Left lung (tissue), 10 donors: Measurements from ENCODE around the gene APBB3. TPM values are rescaled to one million over a fixed set of nuclear protein-coding genes. Genes with fewer than 3 reads are reported as not detected.
"Not testable (repeated sequence)": the region's sequence is repeated elsewhere in the genome, so short reads cannot be mapped to it uniquely, and the experiment has no call there.

Source experiments
- ATAC-seq: fragments of 200-7000 bp; cut with Tn5 transposase; one replicate; pipeline ENCODE4 v1.9.1; 2020; ENCODE audit warnings: moderate library complexity
- DNase-seq, 4 donors: peaks; one replicate each; pipeline ENCODE4 v3.0.0-alpha.2; 2013 to 2020
- H3K27ac ChIP-seq, 2 donors: fragments of 200-600 bp; sonication (generic) in 1 of 2; one replicate each; pipeline versions ENCODE4 v1.5.0 to v1.8.0; 2020 to 2021
- H3K27me3 ChIP-seq, 2 donors: fragments of 200-600 bp; sonication (generic) in 1 of 2; one replicate each; pipeline versions ENCODE4 v1.5.0 to v1.8.0; 2020 to 2021
- H3K36me3 ChIP-seq, 2 donors: fragments of 200-600 bp; sonication (generic) in 1 of 2; one replicate each; pipeline versions ENCODE4 v1.5.0 to v1.8.0; 2020 to 2021
- H3K4me1 ChIP-seq, 2 donors: fragments of 200-600 bp; one replicate each; pipeline ENCODE4 v1.8.0; 2021
- H3K4me3 ChIP-seq, 2 donors: fragments of 200-600 bp; sonication (generic) in 1 of 2; one replicate each; pipeline versions ENCODE4 v1.5.0 to v1.8.0; 2020 to 2021; ENCODE audit warnings: mild to moderate bottlenecking in 1 of 2
- H3K9me3 ChIP-seq, 2 donors: fragments of 200-600 bp; sonication (generic) in 1 of 2; one replicate each; pipeline versions ENCODE4 v1.5.0 to v1.8.0; 2020 to 2021
- intact Hi-C, 2 donors: fragments of 100-400 bp; cut with DNase I; formaldehyde crosslinking; loops; one replicate each; pipeline versions ENCODE4 v1.11.2 to v1.14.2; 2022
- polyA plus RNA-seq, 6 donors: library from polyadenylated mRNA; unstranded; fragments of 120-200 nt; gene quantifications; one replicate each; pipeline ENCODE4 v1.2.1, GENCODE V29; 2013; ENCODE audit not compliant: insufficient read length in 6 of 6
- total RNA-seq, 2 donors: library from RNA; stranded (reverse); fragmentation: NEBNext Ultra II Directional; extraction: Animal tissue kit (Norgen Biotek cat#: 25700); gene quantifications; one replicate each; pipeline ENCODE4 v1.2.1, GENCODE V29; 2021
- TF ChIP-seq, protein P1 (sequence below), 2 donors: fragments of 200-600 bp; sonication (generic) in 1 of 2; IDR thresholded peaks; one replicate each; pipeline versions ENCODE4 v1.5.0 to v1.8.0; 2021; ENCODE audit warnings: antibody characterized with exemption in 2 of 2
- donor health status: DM: no; HTN: yes; CAD: no.
- donor health status: DM: no; HTN: no; CAD: no.

The APBB3 gene
- total and polyA plus RNA-seq, 8 donors = 19.6 to 60.1 (median 48.3) TPM

DNA sequence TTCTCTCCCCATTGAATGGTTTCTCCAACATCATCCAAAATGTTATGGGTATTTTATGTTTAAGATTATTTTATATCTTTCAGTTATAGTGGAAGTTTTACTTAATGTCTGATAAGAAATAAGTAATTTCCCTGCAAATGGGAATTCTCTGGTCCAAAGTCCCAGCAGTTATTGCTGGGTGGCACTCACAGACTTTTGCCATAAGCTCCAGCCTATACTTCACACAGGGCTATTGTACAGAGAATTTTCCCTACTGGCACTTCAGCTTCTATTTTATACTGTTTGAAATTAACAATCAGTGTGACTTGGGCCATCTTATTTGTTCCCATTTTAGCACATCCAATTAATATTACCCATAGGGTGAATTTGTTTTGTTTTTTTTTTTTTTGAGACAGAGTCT, 35.7 kb upstream of the APBB3 start:
- no peaks in the 10 kb centered on the region for H3K36me3 ChIP-seq
- H3K4me3 ChIP-seq = no peak overlapping the region
- intact Hi-C loops = no loop called here
- H3K4me1 ChIP-seq = peaks cover 4 to 54% of the 10 kb centered on the region in 2 donors
- H3K27ac ChIP-seq = no peak overlapping the region
- H3K9me3 ChIP-seq = no peaks in the 10 kb centered on the region
- TF ChIP-seq, protein P1, sequence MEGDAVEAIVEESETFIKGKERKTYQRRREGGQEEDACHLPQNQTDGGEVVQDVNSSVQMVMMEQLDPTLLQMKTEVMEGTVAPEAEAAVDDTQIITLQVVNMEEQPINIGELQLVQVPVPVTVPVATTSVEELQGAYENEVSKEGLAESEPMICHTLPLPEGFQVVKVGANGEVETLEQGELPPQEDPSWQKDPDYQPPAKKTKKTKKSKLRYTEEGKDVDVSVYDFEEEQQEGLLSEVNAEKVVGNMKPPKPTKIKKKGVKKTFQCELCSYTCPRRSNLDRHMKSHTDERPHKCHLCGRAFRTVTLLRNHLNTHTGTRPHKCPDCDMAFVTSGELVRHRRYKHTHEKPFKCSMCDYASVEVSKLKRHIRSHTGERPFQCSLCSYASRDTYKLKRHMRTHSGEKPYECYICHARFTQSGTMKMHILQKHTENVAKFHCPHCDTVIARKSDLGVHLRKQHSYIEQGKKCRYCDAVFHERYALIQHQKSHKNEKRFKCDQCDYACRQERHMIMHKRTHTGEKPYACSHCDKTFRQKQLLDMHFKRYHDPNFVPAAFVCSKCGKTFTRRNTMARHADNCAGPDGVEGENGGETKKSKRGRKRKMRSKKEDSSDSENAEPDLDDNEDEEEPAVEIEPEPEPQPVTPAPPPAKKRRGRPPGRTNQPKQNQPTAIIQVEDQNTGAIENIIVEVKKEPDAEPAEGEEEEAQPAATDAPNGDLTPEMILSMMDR (IDR thresholded peaks at IDR 0.05) = no peak
- no peak for ATAC-seq
- no peaks in the 10 kb centered on the region for H3K27me3 ChIP-seq
- DNase-seq = no peak

DNA sequence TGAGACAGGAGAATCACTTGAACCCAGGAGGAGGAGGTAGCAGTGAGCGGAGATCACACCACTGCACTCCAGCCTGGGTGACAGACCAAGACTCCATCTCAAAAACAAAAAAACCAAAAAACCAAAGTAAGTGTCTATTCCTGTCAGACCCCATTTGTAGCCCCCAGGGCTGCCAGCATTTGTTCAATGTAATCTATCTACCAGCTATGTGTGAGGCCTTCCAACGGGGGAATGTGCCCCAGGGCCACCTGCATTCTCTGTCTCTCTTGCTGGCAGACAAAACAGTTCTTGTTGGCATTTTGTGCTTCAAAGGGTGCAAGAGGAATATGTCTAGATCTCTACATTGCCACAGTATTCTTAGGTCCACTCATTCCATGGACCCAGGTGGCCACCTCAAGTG, 34.4 kb upstream of the APBB3 start:
- no peak for DNase-seq
- ATAC-seq = no peak
- H3K27ac ChIP-seq = no peak overlapping the region
- H3K9me3 ChIP-seq = no peaks in the 10 kb centered on the region
- H3K27me3 ChIP-seq = no peaks in the 10 kb centered on the region
- H3K4me3 ChIP-seq = no peak overlapping the region
- peaks cover 4 to 55% of the 10 kb centered on the region in 2 donors for H3K4me1 ChIP-seq
- H3K36me3 ChIP-seq = no peaks in the 10 kb centered on the region
- intact Hi-C loops = no loop called here
- TF ChIP-seq, protein P1 (IDR thresholded peaks at IDR 0.05) = no peak

DNA sequence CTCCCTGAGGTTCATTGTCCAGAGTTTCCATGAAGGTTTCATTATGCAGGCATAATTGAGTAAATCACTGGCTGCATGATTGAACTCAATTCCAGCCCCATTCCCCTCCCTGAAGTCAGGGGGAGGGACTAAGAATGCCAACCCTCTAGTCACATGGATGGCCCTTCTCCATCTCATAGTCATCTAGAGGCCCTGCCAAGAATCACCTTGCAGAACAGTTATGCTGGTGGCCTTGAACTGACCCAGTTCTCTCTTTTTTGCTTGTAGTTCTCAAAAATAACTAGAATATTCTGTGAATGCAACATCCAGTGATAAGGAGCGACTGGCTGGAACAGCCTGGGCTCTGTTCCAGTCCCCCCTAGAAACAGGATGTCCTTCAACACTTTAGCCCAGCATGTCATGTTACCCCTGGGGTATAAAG, 31.9 kb upstream of the APBB3 start:
- TF ChIP-seq, protein P1 (IDR thresholded peaks at IDR 0.05) = no peak
- peak; percentile 68 for ATAC-seq
- Histone ChIP-seq H3K36me3 (no peaks in the 10 kb centered on the region), H3K4me1 (peaks cover 4 to 47% of the 10 kb centered on the region in 2 donors), H3K27me3 (no peaks in the 10 kb centered on the region), H3K4me3 (no peak overlapping the region), H3K9me3 (no peaks in the 10 kb centered on the region), H3K27ac (peak overlapping the region in 1 of 2 donors; percentile 83)
- DNase-seq = no peak
- intact Hi-C loops = no loop called here

DNA sequence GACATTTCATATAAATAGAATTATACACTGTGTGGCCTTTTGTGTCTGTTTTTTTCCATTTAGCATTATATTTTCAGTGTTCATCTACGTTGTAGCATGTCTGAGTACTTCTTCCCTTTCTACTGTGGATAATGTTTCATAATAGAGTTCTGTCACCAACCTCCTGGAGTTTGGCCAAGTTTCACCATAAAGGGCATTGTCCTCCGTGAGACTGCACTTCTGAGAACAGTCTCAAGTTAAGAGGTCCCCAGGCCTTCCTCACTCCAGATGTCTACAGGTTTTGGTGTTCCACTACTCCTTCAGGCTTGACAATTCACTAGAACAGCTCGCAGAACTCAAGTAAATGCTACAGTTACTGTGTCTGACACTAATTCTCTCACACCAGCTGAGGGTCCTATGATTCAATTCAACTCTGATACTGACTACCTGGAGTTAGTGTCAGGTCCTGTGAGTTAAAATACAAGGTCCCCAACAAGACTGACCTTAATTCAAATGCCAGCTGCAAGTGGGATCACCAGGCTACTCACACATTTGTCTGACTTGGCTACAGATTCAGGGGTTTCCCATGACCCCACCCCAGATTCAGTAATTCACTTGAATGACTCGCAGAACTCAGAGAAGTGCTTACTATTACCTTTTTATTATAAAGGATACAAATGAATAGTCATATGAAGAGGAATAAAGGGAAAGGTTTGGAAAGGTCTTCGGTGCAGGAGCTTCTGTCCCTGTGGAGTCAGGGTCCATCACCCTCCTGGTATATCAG, 31.3 kb upstream of the APBB3 start:
- H3K27ac ChIP-seq = peak overlapping the region in 1 of 2 donors; percentile 83
- H3K4me1 ChIP-seq = peaks cover 4 to 53% of the 10 kb centered on the region in 2 donors
- no peaks in the 10 kb centered on the region for H3K36me3 ChIP-seq
- no peak overlapping the region for H3K4me3 ChIP-seq
- intact Hi-C loops = no loop called here
- ATAC-seq (peak; percentile 75), DNase-seq (peak in 1 of 4 donors; percentile 54)
- H3K27me3 ChIP-seq = no peaks in the 10 kb centered on the region
- H3K9me3 ChIP-seq = no peaks in the 10 kb centered on the region
- TF ChIP-seq, protein P1 (IDR thresholded peaks at IDR 0.05) = no peak

DNA sequence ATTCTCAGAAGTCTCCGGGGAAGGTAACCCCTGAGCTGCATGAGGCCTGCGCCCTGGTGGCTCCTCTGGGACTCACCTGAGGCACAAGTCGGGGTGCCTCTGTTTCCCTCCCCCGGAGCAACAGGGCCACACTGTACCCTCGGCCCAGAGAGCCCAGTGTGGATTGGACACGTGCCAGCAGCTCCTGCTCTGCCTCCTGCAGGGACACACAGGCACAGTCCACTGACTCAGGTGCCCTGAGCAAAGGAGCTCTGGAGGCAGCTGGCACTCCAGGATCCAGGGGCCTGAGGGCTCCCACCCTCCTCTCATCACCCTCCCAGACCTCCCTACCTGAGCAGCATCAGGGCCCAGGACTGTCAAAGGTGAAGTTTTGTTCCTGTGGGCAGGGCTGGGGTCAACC, 29.8 kb upstream of the APBB3 start:
- Histone ChIP-seq H3K4me3 (no peak overlapping the region), H3K9me3 (no peaks in the 10 kb centered on the region), H3K27ac (no peak overlapping the region), H3K4me1 (peaks cover 7 to 67% of the 10 kb centered on the region in 2 donors), H3K27me3 (no peaks in the 10 kb centered on the region), H3K36me3 (no peaks in the 10 kb centered on the region)
- TF ChIP-seq, protein P1 (IDR thresholded peaks at IDR 0.05) = no peak
- ATAC-seq = no peak
- DNase-seq = peak in 1 of 4 donors; percentile 76
- intact Hi-C loops = no loop called here

DNA sequence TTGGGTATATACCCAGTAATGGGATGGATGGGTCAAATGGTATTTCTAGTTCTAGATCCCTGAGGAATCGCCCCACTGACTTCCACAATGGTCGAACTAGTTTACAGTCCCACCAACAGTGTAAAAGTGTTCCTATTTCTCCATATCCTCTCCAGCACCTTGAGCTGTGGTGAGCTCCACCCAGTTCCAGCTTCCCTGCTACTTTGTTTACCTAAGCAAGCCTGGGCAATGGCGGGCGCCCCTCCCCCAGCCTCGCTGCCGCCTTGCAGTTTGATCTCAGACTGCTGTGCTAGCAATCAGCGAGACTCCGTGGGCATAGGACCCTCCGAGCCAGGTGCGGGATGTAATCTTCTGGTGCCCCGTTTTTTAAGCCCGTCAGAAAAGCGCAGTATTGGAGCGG, 28.7 kb upstream of the APBB3 start:
- H3K27me3 ChIP-seq, H3K36me3 ChIP-seq, H3K9me3 ChIP-seq, ATAC-seq, H3K27ac ChIP-seq, H3K4me3 ChIP-seq, intact Hi-C loops, DNase-seq: not testable (repeated sequence)
- peaks cover 7 to 78% of the 10 kb centered on the region in 2 donors for H3K4me1 ChIP-seq
